HG03439 (cell line): ENCODE data around the gene C22orf42.
"Not testable (repeated sequence)": the region's sequence is repeated elsewhere in the genome, so short reads cannot be mapped to it uniquely, and the experiment has no call there.

Experiments used
- ATAC-seq: cut with Tn5 transposase; IDR thresholded peaks from one replicate; pipeline ENCODE4 v1.9.1; 2021; ENCODE audit warnings: mild to moderate bottlenecking, moderate library complexity; ENCODE audit not compliant: unreplicated experiment

C22orf42 gene

DNA sequence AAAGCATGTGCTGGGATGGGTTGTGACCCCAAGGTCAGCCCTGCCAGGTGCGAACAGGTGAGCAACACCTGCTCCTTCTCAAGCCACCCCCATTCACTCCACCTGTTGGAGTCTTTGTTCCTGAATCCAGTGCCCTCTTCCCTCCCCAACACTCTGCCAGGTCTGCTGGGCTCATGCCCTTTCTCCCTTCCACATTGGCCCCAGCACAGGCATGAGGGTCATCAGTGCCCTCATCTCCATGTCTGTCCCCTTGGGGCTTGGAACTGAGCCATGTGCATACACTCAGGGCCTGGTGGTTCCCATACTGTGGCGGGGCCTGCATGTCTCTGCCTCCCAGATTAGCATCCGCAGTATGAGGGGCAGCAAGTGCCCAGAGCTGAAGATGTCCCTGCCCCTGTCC, 26.7 kb upstream of the C22orf42 start:
- no peak for ATAC-seq

DNA sequence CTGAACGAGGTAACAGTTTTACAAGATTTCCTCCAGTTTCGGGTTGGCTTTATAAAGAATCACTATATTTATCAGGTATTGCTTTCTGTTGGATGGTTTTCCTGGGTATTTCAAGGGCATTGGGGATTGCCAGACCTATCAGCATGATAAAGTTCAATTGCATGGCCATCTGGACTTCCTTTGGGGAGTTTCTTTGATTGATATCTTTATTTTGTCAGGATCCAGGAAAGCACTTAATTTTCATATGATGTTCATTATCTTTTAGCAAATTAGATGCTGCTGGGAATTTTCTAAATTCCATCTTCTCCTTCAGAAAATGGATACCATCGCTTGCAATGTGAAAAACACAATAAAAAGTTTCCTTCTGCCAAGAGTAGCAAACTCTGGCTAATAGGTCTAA, 24.5 kb upstream of the C22orf42 start:
- no peak for ATAC-seq

DNA sequence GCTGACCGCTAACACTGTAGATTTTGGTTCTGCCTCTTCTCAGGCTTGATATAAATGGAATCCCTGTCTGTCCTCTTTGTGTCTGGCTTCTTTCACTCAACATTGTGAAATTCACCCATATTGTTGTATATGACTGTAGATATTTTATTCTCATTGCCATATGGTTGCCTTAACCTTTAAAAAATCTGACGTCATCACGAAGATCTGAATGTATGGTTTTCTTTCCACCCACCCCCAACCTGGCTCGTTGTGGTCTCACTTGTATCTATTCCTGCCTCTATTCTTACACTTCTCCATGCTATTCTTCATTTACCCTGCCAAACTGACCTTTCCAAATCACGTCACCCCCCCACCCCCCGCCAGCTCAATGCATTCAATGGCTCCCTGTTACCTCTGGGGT, 21.9 kb upstream of the C22orf42 start:
- ATAC-seq: no peak

DNA sequence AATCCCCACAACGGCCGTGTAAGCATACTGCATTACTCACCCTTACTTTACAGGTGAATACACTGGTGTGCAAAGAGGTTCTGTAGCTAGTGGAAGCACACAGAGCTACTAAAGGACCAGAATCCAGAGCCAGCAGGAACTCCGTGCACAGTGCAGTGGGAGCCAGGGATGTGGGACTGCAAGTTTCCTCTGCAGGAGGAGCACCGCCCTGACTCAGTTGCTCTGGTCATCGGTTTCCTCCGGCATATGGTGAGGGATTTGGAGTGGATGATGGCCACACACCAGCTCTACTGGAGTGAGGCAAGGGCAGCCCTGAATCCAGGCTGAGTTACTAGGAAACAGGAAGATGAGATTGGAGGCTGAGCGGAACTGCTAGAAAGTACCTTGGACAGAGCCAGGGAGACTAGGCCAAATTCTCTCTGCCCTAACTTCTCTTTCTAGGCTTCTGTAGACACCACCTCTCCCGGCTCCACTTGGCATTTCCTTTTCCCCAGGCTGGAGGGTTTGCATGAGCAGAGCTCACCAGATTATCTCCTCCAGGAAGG, 18.2 kb upstream of the C22orf42 start:
- ATAC-seq: no peak

DNA sequence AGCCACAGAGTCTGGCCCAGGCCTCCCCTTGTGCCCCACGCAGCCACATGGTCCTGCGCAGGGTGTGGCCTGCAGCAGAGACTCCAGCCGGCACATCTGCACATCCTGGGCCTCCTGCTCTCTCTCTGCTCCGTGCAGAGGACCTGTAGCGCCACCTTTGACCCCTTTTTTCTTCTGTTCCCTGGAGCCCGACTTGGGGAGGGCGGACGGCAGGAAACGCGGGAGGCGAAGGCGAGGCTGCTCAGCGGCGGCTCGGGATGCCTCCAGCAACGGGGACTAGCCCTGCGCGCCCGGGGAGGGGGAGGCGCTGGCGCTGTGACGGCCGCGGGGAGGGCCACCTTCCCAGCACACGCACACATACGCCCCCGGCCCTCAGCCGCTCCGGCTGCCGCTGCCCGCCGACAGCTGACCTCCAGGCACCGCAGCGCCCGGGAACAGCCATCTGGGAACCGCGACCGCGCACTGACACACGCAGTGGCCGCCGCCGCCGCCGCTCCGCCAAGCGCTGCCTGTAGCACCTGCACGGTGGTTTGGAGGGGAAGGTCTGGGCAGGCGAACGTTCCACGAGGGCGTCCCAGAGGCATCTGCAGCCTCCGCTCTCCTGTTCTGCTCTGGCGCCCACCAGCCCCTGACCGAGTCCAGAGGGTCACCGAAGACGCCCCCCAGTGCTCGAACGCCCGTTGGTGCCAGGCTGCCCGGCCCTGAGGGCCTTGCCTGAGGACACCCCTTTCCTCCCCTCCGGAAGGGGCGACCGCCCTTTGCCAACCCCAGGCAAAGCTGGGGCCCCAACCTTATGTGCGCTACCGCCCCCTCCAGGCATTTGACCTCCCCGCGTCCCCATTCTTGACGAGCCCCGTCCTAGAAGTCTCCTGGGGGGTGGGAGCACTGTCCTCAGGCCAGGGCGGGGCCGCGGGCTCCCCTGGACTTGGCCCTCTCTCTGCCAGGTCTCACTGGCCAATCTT, 16.9 kb upstream of the C22orf42 start:
- no peak for ATAC-seq

DNA sequence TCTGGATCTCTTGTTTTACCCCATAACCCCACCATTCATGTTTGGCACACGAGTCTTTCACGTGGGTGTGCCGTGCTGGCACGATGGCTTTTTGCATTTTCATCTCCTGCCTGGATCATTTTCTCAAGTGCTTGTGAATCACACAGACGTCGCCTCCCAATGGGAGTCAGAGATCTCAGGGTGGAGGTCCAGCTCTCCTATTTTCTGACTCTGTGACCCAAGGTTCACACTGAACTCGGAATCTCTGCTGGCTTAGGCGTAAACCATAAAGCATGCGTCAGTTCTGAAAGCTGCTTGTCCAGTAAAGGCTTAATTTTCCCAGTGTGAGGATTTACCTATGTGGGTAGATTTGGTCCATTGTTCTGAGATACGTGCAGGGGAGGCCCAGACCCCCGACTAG, 16.0 kb upstream of the C22orf42 start:
- no peak for ATAC-seq

DNA sequence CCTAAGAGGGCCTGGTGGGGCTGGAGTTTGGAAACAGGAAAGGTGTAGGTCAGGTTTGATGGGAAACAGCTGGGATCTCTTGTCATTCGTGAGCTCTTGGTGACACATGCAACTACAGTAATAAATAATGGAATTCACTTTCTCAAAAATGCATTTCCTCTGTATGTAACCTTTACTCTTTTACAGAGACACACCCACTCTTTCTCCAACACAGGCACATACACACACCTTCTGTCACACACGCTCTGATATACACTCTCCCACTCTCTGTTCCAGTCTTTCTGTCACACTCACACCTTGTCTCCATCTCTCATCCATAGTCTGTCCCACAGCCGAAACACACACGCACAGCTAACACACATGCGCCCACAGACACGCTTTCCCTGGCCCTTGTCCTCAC, 6.6 kb upstream of the C22orf42 start:
- no peak for ATAC-seq

DNA sequence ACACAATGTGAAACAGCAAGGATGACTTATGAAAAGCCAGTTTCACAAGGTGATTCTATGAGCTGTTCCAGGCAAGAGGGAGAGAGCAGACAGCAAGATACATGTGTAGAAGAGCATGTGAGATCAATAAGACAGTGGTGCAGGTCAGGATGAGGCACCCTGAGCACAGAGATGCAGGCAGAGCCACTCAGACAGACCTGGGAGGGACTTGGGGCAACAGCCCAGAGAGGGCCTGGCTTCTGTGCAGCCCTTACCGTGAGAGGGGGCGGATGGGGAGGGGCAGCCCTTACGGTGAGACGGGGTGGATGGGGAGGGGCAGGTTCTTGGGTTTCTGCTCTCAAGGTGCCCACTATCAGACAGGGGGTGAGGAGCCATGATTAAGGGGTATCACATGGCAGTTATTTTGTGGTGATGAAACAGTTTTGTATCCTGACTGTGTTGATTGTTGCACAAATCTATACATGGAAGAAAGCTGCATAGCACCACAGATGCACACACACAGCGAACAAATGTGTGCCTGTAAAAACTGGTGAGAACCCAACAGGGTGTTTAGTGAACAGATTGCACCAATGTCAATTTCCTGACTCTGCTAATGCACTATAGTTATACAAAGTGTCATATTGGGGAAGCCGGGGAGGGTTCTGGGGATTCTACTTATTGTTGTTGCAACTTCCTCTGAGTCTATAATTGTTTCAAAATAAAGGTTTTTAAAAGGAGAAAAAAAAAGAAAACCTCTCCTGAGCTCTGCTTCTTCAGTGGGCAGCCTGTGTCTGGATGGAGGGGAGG, 5.2 kb upstream of the C22orf42 start:
- no peak for ATAC-seq

DNA sequence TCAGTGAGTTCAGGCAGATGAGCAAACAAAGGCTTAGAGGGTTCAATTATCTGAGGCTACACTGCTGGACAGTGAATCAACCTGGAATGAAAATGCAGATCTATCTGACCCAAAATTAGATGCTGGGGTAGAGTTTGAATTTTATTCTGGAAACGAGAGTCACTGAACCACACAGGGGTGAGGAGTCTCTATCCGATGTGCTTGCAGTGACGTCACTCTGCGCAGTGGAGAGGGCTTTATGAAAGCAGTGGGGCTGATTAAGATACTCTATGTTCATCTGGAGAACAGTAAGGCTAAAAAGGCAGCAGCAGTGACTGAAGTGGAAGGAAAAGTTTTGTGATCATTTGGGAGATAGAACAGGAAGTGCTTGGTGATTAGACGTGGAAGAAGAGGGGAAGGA, 1.3 kb upstream of the C22orf42 start:
- not testable (repeated sequence) for ATAC-seq

DNA sequence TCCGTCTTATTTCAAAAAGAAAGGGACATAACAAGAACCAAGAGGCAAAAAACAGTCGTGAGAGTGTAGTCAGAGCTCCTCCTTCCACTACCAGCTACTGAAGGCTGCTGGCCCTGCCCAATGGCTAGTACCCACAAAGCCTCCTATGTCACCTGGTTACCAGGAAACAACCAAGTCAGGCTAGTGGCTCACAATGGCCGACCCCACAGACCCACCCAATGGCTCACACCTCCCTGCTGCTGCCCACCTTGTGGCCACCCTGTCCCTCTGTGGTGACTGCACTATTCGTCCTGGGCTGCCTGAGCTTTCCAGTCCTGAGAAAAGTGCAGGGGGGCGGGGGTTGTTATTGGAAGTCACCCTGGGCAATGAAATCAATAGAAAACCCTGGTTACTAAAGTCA, 1.5 kb downstream of the C22orf42 start:
- not testable (repeated sequence) for ATAC-seq

DNA sequence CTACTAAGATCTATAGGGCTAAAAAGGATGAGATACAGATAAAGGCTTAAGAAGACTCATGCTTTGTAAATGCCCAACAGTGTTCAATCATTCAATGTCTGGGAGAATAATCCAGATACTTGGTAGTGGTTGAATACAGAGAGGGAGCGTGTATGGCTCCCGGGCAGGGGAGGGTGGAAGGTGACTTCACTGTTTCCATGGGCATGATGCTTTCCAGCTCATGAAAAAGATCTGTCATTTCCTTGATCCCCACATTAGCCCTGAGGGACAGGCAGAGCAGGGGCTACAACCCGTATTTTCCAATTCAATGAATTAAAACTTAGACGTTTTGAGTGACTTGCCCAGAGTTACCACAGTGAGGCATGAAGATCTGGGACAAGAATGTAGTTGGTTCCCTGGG, 4.4 kb downstream of the C22orf42 start:
- ATAC-seq: not testable (repeated sequence)

DNA sequence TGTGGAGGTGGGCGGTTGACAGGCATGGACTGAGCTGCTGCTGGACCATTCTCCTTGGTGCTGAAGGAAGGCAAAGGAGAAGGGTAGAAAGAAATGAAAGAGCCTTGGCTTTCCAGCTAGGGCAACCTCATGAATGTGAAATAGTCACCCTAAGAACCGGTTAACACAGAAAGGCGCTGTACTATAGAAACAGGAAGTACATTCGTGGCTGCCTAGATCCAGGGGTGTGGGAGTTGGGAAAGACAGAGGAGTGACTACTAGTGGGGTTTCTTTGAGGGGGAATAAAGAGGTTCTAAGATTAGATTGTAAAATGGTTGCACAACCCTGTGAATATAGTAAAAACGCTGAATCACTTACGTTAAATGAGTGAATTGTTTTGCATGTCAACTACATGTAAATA, 7.5 kb downstream of the C22orf42 start:
- ATAC-seq: not testable (repeated sequence)

DNA sequence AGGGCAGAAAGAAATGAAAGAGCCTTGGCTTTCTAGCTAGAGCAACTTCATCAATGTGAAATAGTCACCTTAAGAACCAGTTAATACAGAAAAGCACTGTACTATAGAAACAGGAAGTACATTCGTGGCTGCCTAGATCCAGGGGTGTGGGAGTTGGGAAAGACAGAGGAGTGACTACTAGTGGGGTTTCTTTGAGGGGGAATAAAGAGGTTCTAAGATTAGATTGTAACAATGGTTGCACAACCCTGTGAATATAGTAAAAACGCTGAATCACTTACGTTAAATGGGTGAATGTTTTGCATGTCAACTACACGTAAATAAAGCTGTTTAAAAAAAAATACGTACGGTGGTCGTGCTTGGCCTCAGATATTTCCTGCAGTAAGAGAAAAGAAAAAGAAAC, 8.5 kb downstream of the C22orf42 start:
- ATAC-seq: not testable (repeated sequence)

DNA sequence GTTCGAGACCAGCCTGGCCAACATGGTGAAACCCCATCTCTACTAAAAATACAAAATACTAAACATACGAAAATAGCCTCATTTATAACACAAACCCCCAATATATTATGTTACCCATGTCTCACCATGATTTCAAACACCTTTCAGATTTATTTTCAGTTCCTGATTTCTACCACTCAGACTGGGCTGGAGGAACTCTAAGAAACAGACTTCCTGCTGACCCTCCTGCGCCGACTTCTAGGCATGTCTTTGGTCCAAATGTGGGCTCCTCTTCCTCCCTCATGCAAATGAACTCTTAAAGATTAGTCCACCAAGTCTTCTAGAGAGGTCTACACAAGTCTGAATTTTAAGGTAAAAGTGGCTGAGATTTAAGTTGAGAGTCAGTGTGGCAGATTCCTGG, 10.7 kb downstream of the C22orf42 start:
- ATAC-seq: not testable (repeated sequence)

DNA sequence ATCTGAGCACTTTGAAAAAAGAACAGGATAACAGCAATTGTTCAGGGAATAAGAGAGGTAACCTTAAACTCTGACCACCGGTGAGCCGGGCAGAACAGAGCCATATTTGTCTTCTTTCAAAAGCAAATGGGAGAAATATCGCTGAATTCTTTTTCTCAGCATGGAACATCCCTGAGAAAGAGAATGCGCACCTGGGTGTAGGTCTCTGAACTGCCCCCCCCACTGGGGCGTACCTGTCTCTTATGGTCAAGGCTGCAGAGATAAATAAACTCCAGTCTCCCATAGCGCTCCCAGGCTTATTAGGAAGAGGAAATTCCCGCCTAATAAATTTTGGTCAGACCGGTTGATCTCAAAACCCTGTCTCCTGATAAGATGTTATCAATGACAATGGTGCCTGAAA, 12.0 kb downstream of the C22orf42 start:
- not testable (repeated sequence) for ATAC-seq

DNA sequence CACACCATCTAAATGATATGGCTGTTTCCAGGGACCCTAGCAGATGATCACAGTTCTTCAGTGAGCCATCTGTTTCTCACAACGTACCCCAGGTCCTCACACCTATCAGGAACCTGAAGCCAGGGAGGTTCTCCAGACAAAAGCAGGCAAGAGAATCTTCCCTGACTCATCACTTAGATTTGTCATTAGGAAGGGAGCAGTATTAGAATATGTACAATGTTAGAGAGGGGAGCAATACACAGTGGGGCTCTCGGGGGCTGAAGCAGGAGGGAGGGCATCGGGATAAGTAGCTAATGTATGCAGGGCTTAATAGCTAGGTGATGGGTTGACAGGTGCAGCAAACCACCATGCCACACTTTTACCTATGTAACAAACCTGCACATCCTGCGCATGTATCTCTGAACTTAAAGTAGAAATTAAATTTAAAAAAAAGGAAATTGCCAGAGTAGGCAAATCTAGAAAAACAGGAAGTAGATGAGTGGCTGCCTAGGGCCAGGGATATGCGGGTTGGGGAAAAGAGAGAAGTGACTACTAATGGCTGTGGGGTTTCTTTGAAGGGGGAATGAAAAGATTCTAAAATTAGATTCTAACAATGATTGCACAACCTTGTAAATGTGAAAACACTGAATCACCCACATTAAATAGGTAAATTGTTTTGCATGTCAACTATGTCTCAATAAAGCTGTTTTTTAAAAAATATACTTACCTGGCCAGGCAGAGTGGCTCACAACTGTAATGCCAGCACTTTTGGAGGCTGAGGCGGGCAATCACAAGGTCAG, 14.4 kb downstream of the C22orf42 start:
- ATAC-seq: no peak

DNA sequence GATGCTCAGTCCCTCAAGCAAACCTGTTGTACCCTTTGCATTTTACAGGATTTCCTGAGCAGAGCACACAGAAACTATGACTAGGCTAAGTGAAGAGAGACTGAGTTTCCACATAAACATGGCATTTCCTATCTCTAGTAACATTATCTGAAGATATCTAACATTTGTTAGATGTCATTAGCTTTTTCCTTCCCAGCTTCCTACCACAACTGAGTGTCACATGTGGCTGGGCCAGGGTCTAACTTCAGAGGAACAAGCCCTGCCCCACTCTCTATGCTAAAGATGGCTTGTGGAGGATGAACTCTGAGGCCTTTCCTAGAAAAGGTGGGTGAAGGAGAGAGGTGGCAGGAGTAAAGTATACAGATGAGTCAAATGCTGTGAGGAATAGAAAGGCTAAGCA, 16.5 kb downstream of the C22orf42 start:
- no peak for ATAC-seq

DNA sequence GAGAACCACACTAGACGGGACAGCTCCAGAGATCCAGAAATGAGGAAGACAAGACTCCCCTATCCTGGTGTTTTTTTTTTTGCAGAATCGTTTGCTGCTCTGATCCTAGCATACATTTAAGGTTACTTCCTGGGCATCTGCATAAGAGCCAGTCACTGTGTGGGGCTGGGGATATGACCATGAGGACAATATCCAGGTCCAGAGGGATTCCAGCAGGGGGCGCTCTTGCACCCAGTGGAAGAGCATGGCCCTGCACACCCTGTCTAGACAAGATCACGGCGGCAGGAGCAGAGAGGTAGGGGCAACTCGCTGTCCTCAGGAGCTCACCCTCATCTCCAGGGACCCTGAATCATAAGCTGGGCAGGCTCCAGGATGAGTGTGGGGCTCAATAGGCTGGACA, 18.4 kb downstream of the C22orf42 start:
- not testable (repeated sequence) for ATAC-seq

DNA sequence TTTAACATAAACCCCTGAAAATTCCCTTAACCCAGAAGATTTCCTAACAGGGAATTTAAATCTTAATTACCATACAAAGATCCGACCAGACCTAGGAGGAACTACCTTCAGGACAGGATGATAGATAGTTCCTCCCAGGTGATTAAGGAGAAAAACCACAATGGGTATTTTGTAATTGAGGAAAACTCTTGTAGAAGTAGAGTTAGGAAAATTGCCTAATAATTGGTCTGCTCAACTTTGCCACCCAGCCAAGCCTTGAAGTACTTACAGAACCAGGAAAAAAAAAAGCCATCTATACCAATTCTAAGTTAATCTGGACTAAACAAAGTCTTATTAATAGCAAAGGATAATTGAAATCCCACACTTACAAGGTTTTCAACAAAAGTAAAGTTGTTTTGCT, 20.5 kb downstream of the C22orf42 start:
- ATAC-seq: not testable (repeated sequence)

DNA sequence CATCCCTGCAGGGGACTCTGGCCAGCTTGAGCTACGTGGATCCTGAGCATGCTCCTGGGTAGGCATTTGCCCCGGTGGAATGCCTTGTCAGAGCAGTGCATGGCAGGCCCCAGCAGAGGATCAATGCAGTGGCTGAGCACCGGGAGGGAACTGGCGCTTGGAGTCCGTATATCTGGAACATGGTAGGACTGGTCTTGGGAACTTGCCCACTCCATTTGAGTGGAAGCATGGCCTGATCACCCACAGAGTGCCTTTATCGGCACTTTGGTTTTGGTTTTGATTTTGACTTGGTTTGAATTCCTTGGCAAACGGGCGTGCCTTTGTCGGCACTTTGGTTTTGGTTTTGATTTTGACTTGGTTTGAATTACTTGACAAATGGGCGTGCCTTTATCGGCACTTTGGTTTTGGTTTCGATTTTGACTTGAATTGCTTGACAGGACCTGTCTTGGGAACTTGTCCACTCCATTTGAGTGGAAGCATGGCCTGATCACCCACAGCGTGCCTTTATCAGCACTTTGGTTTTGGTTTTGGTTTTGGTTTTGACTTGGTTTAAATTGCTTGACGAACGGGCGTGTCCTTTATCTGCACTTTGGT, 21.3 kb downstream of the C22orf42 start:
- ATAC-seq: not testable (repeated sequence)
